ENCODE data around the gene LRRTM4.
"Not testable (repeated sequence)": the region's sequence is repeated elsewhere in the genome, so short reads cannot be mapped to it uniquely, and the experiment has no call there.

The LRRTM4 gene

GRCh38 chr2:77309725-77310124 lies 212.5 kb downstream of the LRRTM4 start:
- DNase-seq: no peak

DNA sequence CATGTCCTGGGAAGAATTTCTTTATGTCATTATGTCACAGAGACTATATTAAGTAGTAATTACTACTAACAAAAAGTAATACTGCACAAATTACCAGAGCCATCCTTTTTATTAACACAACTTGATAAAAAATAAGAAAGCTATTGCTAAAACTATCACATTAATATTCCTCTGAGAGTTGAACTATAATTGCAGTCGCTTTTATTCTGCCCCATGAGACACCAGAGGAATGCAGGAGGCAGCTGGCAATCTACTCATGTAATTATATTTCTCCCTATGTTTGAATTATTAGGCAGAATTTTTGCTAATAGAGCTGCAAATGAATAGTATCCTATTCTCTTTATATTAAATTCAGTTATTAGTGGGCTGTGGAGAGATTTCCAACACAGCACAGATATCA lies 220.7 kb downstream of the LRRTM4 start:
- DNase-seq: no peak

- no peak for DNase-seq
Observed at GRCh38 chr2:77296791-77297190, 225.4 kb downstream of the LRRTM4 start.

DNA sequence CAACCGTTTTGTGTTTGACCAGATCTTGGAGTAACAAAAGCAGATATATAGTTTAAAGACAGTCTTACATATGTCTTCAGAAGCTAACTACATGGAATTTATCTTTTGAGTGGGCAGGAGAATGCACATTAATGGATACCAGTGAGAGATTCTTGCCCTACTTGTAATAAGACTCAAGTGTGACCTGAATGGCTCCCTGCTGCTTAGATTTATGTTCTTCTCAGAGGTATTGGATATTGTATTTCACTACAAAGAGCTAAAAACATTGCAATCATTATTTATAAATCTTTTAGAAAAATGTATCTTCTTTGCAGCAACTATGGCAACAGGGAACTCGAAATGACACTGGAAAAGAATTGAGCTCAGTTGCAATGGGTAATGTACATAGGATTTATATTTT lies 227.7 kb downstream of the LRRTM4 start:
- DNase-seq: no peak

DNA sequence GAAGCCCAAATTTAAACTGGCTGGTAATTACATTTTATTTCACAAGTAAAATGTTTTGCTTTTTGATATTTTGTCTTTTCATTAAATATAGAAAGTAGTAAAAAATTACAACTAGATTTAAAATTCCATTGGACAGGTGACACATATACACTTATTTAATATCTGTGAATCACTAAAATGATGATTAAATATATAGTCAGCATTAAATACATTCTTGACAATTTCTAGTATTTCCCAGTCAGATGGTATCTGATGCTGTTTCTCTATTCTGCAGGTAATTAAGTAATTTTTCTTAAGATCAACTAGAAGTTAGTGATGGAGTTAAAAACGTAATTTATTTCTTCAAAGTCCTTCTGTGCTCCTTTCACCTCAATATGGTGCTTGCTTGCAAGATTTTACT lies 237.8 kb downstream of the LRRTM4 start:
- DNase-seq: no peak

DNA sequence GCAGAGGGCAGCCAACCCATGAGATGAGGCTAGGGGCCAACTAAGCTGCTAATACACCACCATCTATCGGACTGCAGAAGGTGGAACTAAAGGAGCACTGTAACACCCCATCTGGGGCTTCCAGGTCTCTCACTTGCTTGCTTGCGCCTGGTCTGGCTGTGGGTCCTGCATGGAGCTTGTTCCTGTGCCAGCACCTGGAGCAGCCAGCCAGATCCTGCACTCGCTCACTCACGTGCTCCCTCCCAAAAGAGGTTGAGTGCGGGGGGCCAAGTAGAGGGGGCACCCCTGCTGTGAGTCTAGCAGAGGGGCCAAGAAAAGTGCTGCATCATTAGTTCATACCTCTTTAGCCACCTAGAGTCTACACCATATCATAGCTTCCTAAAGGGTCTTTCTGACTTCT lies 250.9 kb downstream of the LRRTM4 start:
- DNase-seq: no peak

DNA sequence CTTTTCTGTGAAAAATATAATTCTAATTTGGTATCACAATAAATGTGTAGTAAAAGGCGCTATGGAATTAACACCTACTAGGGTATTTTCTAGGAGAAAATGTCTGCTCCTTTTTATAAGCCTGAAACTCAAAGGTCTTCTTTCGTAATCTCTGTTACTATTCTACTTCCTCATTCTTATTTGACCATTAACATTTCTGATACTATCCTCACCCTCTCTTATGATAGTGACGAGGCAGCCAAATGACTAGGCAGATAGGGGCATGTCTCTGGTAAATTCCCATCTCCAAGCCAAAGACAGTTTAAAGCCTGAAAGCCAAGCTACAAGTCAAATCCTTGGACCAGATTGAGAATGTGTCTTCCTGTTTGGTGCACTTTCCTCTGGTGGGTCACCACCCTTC lies 251.7 kb downstream of the LRRTM4 start:
- no peak for DNase-seq

DNA sequence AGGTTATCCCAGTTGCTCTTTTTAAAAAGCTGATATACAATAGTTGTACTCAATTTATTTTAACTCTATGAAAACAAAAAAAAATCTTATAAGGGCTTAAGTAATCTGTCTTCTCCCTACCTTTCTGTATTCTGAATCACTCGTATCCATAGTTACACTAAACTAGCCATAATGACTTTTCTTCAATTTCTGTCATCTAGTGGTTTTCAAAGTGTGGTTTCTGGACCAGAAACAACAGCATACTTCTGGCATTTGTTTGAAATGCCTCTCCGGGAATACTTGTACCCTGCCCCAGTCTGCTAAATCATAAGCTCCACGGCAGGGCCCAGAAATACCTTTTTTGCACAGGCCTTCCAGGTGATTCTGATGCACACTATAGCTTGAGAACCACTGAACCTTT lies 253.6 kb downstream of the LRRTM4 start:
- DNase-seq: no peak

DNA sequence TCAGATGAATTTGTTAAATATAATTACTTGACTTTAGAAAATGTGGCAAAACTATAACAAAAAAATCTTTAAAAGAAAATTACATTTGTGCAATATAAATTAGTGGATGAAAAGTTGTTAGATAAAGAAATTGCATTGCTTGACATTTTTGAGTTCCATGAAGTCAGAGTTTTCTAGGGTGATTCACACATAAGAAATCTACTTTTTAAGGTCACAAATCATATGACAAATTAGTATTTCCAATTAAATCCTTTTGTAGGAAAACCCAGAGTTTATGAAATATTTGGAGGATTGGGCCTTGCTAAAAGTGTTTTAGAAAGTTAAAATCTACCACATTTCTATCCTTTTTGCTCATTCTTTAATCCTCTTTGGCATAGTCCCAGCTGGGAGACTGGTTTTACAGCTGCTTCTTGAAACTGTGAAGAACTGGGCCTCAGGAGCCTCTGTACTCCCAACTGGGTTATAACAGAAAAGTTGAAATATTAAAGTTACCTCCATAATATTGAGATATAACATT lies 289.2 kb downstream of the LRRTM4 start:
- no peak for DNase-seq

DNA sequence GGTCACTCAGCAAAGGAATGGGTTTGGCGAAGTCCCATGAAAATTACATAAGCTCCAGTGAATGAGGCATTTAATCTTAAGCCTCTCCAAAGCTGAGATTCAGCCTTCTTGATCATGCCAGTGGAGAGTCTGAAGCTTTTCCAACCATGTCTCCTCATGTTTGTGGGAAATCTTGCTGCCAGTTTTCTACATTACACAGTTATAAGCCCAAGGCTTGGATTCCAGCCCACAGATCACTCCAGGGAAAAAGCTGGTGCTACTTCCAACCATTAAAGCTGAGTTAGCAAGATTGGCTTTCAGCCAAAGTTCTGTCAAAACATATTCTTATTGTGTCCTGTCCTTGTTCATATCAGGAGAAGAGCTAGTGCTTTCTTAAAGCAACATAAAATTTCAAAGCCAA lies 293.8 kb downstream of the LRRTM4 start:
- no peak for DNase-seq

DNA sequence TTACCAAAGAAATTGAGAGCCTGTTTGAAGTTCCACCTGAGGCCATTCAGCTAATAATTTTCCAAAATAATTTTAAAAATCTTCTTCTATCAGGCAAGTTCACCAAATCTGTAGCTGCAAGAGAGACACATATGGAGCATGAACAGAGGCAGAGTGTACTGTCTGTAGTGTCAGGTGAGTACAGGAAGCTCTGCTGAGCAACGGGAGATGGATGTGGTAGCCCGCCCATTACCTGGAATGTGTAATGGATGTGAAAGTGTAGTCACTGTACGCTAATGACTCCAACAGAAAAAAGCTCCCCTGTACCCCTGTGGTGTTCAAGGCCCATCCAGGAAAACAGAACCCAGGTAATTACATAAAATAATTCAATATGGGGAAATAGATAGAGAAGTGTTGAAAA lies 311.5 kb downstream of the LRRTM4 start:
- no peak for DNase-seq

- no peak for DNase-seq
Observed at GRCh38 chr2:77207331-77207730, 314.8 kb downstream of the LRRTM4 start.

DNA sequence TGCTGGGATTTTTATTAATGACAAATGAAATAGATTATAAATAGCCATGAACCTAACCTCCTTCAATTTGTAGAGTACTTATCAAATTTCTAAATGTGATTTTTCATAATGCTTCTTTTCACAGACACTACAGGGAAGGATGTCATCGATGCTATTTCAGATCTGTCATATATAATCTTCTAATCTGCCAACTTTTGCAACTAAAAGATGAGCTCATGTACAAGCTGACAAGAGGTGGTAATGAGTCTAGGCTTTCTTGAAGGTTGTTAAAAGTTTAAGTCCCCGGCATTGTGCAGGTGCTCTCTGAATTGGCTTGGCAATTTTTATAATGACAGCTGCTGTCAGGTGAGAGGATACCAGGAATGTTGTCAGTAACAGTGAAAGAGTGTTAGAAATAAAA lies 320.4 kb downstream of the LRRTM4 start:
- DNase-seq: no peak

DNA sequence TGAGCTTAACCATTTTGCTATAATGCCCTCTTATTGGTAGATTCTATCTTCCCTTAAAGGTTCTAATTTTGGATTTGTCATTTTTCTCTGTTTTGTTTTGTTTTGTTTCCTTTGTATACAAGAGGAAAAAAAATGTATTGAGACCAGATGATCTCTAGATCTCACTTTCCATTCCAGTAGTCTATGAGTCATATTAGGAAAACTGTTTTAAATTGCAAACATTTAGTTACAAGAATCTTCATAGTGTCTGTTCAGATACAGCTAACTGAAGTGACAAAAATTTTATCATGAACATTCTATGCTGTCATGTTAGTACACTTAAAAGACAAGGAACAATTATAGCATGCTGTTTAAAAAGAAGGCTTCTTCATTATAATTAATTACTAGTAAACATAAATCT lies 322.8 kb downstream of the LRRTM4 start:
- DNase-seq: no peak

DNA sequence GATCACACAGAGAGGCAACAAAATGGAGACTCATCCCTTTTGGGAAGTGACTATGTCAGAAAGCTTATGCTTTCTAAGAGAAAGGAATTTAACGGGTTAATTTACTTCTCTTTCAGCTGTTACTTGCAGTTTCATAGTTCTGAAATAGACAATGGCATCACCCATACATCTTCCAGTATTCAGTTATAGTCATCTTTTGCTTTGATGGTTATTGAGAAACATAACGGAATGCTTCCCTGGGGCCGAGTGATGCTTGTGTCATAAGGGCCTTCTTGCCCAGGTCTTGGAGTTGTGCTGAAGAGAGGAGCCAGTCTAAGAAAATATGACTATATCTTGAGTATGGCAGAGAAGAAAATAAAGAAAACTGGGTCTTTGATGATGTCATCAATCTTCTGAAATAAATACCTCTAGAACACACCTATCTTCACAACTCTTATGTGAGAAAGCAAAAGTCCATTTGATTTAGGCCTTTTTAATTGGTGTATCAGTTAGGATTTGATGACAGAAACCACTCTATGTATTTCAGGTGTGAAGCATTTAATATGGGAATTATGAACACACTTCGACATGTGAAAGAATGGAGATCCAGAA lies 328.2 kb downstream of the LRRTM4 start:
- DNase-seq: no peak

GRCh38 chr2:77192811-77193289 lies 329.3 kb downstream of the LRRTM4 start:
- DNase-seq: no peak

GRCh38 chr2:77191665-77192064 lies 330.5 kb downstream of the LRRTM4 start:
- DNase-seq: no peak

- no peak for DNase-seq
Observed at GRCh38 chr2:77190721-77191346, 331.3 kb downstream of the LRRTM4 start.

- DNase-seq: no peak
Observed at GRCh38 chr2:77185052-77185451, 337.1 kb downstream of the LRRTM4 start.

DNA sequence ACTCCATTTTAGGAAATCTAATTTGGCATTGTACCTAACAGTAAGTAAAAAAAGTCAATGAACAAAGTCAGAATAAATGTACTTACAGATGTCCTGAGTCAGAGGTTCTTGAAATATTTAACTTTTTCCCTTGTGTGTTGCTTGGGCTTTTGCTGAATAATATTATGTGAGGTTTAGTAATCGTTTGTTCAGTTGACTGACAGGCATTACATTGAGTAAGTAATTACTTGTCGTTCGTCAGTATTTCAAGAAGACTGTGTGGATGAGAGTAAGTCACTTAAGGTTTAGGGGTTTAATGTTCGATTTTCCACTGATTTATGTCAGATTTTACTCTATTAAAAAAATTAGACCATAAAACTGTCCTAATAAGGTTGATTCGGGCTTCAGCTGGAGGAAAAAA lies 342.9 kb downstream of the LRRTM4 start:
- no peak for DNase-seq

DNA sequence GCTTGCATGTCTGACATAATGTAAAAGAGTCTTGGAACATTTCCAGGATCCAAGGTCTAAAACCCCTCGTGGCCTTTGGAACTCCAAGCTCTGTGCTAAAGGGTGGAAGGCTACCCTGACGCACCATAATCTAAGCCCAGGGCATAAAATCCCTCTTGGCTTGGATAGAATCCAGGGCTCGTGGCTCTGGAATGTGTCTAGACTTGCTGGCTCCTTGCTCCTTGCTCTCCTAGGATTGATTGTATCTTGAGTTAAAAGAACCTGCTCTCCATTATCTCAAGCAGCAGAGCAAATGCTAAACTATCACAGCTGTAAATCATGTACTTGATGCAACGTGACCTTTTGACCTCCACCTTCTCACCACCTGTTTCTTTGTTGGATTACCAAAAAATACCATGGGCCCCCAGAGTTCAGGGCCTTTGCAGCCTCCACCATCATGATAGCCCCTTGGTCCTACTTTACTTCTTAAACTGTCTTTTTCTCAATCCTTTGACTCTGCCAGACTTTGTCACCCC lies 346.9 kb downstream of the LRRTM4 start:
- DNase-seq: not testable (repeated sequence)

- no peak for DNase-seq
Observed at GRCh38 chr2:77169426-77169825, 352.8 kb downstream of the LRRTM4 start.

GRCh38 chr2:77164021-77164420 lies 358.2 kb downstream of the LRRTM4 start:
- not testable (repeated sequence) for DNase-seq

GRCh38 chr2:77161009-77161408 lies 361.2 kb downstream of the LRRTM4 start:
- no peak for DNase-seq

DNA sequence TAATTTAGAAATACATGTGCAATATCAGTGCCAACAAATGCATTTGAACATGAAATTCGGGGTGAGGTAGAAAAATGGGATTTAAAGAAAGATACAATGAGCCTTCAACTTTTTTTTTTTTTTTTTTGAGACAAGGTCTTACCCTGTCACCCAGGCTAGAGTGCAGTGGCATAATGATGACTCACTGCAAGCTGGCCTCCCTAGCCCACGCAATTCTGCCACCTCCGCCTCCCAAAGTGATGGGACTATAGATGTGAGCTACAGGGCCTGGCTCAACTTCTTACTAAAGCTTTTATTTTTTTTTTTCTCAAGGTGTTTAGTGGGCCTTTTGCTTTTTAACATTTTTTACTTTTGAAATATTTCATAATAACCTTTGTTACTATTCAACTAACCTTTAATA lies 365.6 kb downstream of the LRRTM4 start:
- no peak for DNase-seq
